Activated CD4-positive, alpha-beta T cell treated with anti-CD3 and anti-CD28 coated beads for 36 hours (primary cell): ENCODE results near the gene TNFRSF11A. TPM values are rescaled to one million over a fixed set of nuclear protein-coding genes. Genes with fewer than 3 reads are reported as not detected.

Experiments
- ATAC-seq: fragments of 200-7000 bp; cut with Tn5 transposase; one replicate; pipeline ENCODE4 v1.10.0; 2021; ENCODE audit warnings: mild to moderate bottlenecking, moderate library complexity
- CTCF ChIA-PET: fragments of 350-600 bp; sonication (Branson Sonifier 250); formaldehyde crosslinking; loops from one replicate; lab custom pipeline; 2021; ENCODE audit warnings: antibody characterized with exemption; lab: Charles Lee
- POLR2A ChIA-PET: fragments of 350-600 bp; sonication (Branson Sonifier 250); formaldehyde crosslinking; loops from one replicate; lab custom pipeline; 2021; ENCODE audit warnings: antibody characterized with exemption, inconsistent platforms; lab: Charles Lee
- DNase-seq: peaks from one replicate; pipeline ENCODE4 v3.0.0-alpha.2; 2020
- H3K27ac Mint-ChIP-seq: one replicate; pipeline ENCODE4 v1.8.0; 2021; ENCODE audit warnings: mixed read lengths
- H3K27me3 Mint-ChIP-seq: one replicate; pipeline ENCODE4 v1.8.0; 2021; ENCODE audit warnings: mixed read lengths
- H3K36me3 Mint-ChIP-seq: one replicate; pipeline ENCODE4 v1.8.0; 2021; ENCODE audit warnings: low read depth, mixed read lengths
- H3K4me1 Mint-ChIP-seq: one replicate; pipeline ENCODE4 v1.8.0; 2021; ENCODE audit warnings: mixed read lengths
- H3K4me3 Mint-ChIP-seq: one replicate; pipeline ENCODE4 v1.8.0; 2021; ENCODE audit warnings: mild to moderate bottlenecking, moderate library complexity, mixed read lengths
- H3K9me3 Mint-ChIP-seq: one replicate; pipeline ENCODE4 v1.8.0; 2021; ENCODE audit warnings: low read depth, mixed read lengths
- intact Hi-C, 2 experiments: fragments of 100-400 bp; cut with DNase I in 1 of 2; cut with micrococcal nuclease in 1 of 2; formaldehyde crosslinking; loops; one replicate each; pipeline versions ENCODE4 v1.14.2 to v1.15.1; 2022 to 2024; cut with DNase I, micrococcal nuclease
- total RNA-seq, 2 experiments: library from RNA; stranded (reverse); gene quantifications; one replicate each; pipeline ENCODE4 v1.2.3, GENCODE V29; 2021

Gene TNFRSF11A
- 1 to 10 TPM; 6.9 to 9.3 TPM for total RNA-seq

DNA sequence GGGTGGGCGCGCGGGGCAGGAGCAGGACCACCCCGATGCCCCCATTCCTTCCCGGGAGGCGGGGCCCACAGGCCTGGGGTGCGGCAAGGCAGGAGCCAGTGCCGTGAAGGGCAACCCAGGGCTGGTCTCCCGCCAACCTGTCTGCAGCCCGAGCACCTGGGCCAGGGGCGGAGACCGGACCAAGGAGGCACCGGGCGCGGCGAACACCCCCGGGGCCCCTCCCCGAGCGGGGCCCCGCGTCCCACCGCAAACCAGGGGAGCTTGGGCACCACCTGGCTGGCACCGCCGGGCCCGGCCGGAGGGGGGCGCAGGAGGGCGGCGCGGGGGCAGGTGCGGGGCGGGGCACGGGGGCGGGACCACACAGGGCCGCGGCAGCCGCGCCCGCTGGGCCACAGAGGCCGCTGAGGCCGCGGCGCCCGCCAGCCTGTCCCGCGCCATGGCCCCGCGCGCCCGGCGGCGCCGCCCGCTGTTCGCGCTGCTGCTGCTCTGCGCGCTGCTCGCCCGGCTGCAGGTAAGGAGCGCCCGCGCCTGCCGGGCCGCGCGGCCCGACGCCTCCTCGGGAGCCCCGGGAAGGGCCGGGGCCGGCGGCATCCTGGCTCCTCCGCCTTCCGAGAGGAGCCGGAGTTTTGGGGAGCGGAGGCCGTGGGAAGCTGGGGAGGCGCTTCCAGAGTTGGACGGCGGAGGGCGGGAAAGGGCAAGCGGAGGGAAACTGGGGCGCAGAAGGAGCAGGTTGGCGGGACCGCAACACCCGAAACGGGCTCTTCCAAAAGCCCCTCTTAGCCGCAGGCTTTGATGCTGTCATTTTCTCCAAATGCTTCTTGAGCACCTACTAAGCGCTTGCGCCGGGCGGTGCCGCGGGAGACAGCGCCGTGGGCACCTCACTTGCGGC is at the start of gene TNFRSF11A:
TSS of gene TNFRSF11A (plus strand) at position 394 of the 889 bp plus-strand sequence. CDS start at position 437, 43 bp downstream.
- CTCF ChIA-PET: interaction anchor here (0.7 to 1.8 kb wide), 8 partner anchors 10 to 107 kb away, joined by 3 to 11 read pairs (median 3); no protein-coding TSS in a partner anchor
- no peaks in the 10 kb centered on the region for H3K9me3 Mint-ChIP-seq
- POLR2A ChIA-PET: no interaction called here
- peak within 1 kb of the TSS; percentile 64 for H3K27ac Mint-ChIP-seq
- intact Hi-C loops: loop anchor here (1.0 to 10.0 kb wide), 10 partner anchors 42 to 660 kb away; partner anchors contain the start of genes PHLPP1 (in 1 of the 2), PIGN (in 1 of the 2), RELCH (in 1 of the 2) and ZCCHC2 (in 1 of the 2)
- DNase-seq: peak; percentile 85
- H3K4me3 Mint-ChIP-seq: peak within 1 kb of the TSS; percentile 78
- peak; percentile 77 for ATAC-seq
- H3K36me3 Mint-ChIP-seq: no peaks in the 10 kb centered on the region
- peaks cover 70% of the 10 kb centered on the region for H3K27me3 Mint-ChIP-seq
- peaks cover 29% of the 10 kb centered on the region for H3K4me1 Mint-ChIP-seq

DNA sequence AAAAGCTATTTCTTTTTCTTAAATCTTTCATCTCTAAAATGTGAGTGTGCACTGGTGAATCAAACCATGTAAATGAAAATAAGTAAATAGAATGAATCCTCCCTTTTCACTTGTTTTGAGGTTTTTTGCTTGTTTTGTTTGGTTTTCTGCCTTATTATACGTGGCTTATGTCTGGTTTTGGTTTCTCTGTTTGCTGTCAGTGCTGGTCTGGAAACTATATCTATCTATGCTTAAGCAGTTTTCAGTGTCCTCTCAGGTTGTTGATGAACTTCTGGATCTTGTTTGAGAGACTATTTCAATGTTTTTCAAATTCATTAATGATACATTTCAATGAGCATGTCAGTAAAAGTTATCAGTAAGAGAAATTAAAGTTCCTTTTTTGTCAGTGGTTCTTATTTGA is 48.1 kb upstream of the TNFRSF11A start:
- ATAC-seq: no peak
- DNase-seq: no peak
- Mint-ChIP-seq H3K27ac (no peak overlapping the region), H3K9me3 (no peaks in the 10 kb centered on the region), H3K4me3 (no peak overlapping the region), H3K36me3 (peaks cover 18% of the 10 kb centered on the region), H3K27me3 (no peaks in the 10 kb centered on the region), H3K4me1 (peaks cover 15% of the 10 kb centered on the region)
- ChIA-PET POLR2A (no interaction called here), CTCF (no interaction called here)
- intact Hi-C loops: no loop called here

- Mint-ChIP-seq H3K4me3 (no peak overlapping the region), H3K27me3 (no peaks in the 10 kb centered on the region), H3K4me1 (peaks cover 25% of the 10 kb centered on the region), H3K36me3 (peaks cover 32% of the 10 kb centered on the region), H3K9me3 (no peaks in the 10 kb centered on the region), H3K27ac (no peak overlapping the region)
- ChIA-PET POLR2A (interaction anchor here (0.9 kb wide), 1 partner anchor 21 kb away, joined by 3 read pairs; no protein-coding TSS in a partner anchor), CTCF (interaction anchor here (0.9 to 1.1 kb wide), 3 partner anchors 28 to 31 kb away, joined by 3 read pairs; no protein-coding TSS in a partner anchor)
- DNase-seq (no peak), ATAC-seq (no peak)
- intact Hi-C loops: no loop called here
Measured at GRCh38 chr18:62279561-62279960, 45.5 kb upstream of the TNFRSF11A start.

- H3K4me1 Mint-ChIP-seq: peaks cover 25% of the 10 kb centered on the region
- DNase-seq (no peak), ATAC-seq (no peak)
- H3K9me3 Mint-ChIP-seq: no peaks in the 10 kb centered on the region
- no peak overlapping the region for H3K4me3 Mint-ChIP-seq
- no peaks in the 10 kb centered on the region for H3K27me3 Mint-ChIP-seq
- intact Hi-C loops: loop anchor here (2.0 to 5.0 kb wide), 3 partner anchors 117 to 227 kb away; no protein-coding TSS in a partner anchor
- ChIA-PET CTCF (interaction anchor here (1.1 to 1.4 kb wide), 4 partner anchors 28 to 77 kb away, joined by 3 to 4 read pairs (median 3); no protein-coding TSS in a partner anchor), POLR2A (interaction anchor here (0.9 kb wide), 1 partner anchor 21 kb away, joined by 3 read pairs; no protein-coding TSS in a partner anchor)
- H3K36me3 Mint-ChIP-seq: peaks cover 34% of the 10 kb centered on the region
- H3K27ac Mint-ChIP-seq: no peak overlapping the region
Measured at GRCh38 chr18:62280058-62280457, 45.1 kb upstream of the TNFRSF11A start.

GRCh38 chr18:62280786-62281185 is 44.3 kb upstream of the TNFRSF11A start:
- POLR2A ChIA-PET: no interaction called here
- no peak overlapping the region for H3K4me3 Mint-ChIP-seq
- no peak for DNase-seq

DNA sequence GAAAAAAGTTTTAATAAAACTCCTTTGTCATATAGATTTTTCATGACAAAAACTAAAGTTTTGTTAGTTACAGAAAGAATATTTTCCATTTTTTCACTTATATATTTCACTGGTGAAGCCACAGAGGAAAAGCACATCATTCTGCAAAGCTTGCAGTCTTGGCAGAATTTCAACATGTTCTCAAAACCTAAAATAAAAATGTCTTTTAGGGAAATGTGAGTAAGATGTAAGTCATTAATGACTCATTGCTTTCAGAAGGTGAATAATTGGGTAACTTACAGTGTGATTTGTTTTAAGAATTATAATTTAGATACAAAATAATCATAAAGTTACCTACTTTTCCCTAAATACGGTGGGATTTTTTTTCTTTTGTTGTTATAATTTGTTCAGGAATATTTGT is 43.4 kb upstream of the TNFRSF11A start:
- CTCF ChIA-PET: interaction anchor here (1.4 kb wide), 1 partner anchor 33 kb away, joined by 4 read pairs; no protein-coding TSS in a partner anchor
- intact Hi-C loops: loop anchor here (2.0 to 5.0 kb wide), 3 partner anchors 116 to 226 kb away; no protein-coding TSS in a partner anchor
- H3K4me1 Mint-ChIP-seq: peaks cover 32% of the 10 kb centered on the region
- POLR2A ChIA-PET: no interaction called here
- H3K27ac Mint-ChIP-seq: no peak overlapping the region
- no peak for DNase-seq
- ATAC-seq: peak; percentile 52
- H3K36me3 Mint-ChIP-seq: peaks cover 40% of the 10 kb centered on the region
- no peaks in the 10 kb centered on the region for H3K27me3 Mint-ChIP-seq
- no peak overlapping the region for H3K4me3 Mint-ChIP-seq
- no peaks in the 10 kb centered on the region for H3K9me3 Mint-ChIP-seq

More at GRCh38 chr18:62280786-62281185, 44.3 kb upstream of the TNFRSF11A start:
- Mint-ChIP-seq H3K27me3 (no peaks in the 10 kb centered on the region), H3K4me1 (peaks cover 31% of the 10 kb centered on the region), H3K27ac (peak overlapping the region; percentile 65), H3K9me3 (no peaks in the 10 kb centered on the region), H3K36me3 (peaks cover 40% of the 10 kb centered on the region)
- intact Hi-C loops: loop anchor here (2.0 to 5.0 kb wide), 3 partner anchors 117 to 227 kb away; no protein-coding TSS in a partner anchor
- ATAC-seq: no peak
- CTCF ChIA-PET: interaction anchor here (0.6 to 1.4 kb wide), 3 partner anchors 32 to 1632 kb away, joined by 3 to 4 read pairs (median 3); no protein-coding TSS in a partner anchor

DNA sequence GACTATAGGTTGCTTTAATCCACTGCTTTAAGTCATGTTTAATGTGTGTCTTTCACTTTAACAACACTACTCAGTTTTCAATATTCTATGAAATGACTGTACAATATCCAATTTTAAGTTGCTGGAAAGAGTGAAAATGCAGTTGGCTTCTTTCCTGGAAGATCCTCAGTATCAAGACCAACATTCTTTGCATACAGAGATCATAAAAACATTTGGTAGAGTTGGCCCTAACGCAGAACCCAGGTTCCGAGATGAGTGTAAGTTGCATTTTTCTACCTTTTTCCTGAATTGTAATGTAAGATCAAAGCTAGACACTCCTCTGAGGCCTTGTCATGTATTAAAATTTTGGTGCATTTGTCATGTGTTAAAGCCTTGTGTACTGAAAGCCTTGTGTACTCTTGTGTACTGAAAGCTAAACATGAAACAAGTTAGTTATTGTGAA is 42.9 kb upstream of the TNFRSF11A start:
- CTCF ChIA-PET: interaction anchor here (0.9 kb wide), 1 partner anchor 8 kb away, joined by 3 read pairs; no protein-coding TSS in a partner anchor
- Mint-ChIP-seq H3K27me3 (no peaks in the 10 kb centered on the region), H3K27ac (peak overlapping the region; percentile 70), H3K4me1 (peaks cover 32% of the 10 kb centered on the region), H3K4me3 (no peak overlapping the region), H3K36me3 (peaks cover 40% of the 10 kb centered on the region), H3K9me3 (no peaks in the 10 kb centered on the region)
- POLR2A ChIA-PET: no interaction called here
- ATAC-seq (peak; percentile 75), DNase-seq (peak; percentile 13)
- intact Hi-C loops: loop anchor here in 1 of 2 experiments (5.0 kb wide), 2 partner anchors 115 to 225 kb away; no protein-coding TSS in a partner anchor

GRCh38 chr18:62284637-62285036 is 40.5 kb upstream of the TNFRSF11A start:
- CTCF ChIA-PET: interaction anchor here (0.6 kb wide), 1 partner anchor 1154 kb away, joined by 6 read pairs; no protein-coding TSS in a partner anchor
- no peak overlapping the region for H3K27ac Mint-ChIP-seq
- H3K4me1 Mint-ChIP-seq: peaks cover 51% of the 10 kb centered on the region

GRCh38 chr18:62285281-62285680 is 39.8 kb upstream of the TNFRSF11A start:
- no peaks in the 10 kb centered on the region for H3K9me3 Mint-ChIP-seq
- H3K36me3 Mint-ChIP-seq: peaks cover 45% of the 10 kb centered on the region
- ChIA-PET POLR2A (no interaction called here), CTCF (interaction anchor here (0.6 kb wide), 1 partner anchor 1154 kb away, joined by 6 read pairs; no protein-coding TSS in a partner anchor)
- no peaks in the 10 kb centered on the region for H3K27me3 Mint-ChIP-seq
- H3K4me3 Mint-ChIP-seq: no peak overlapping the region
- H3K4me1 Mint-ChIP-seq: peaks cover 51% of the 10 kb centered on the region
- intact Hi-C loops: no loop called here
- ATAC-seq (no peak), DNase-seq (no peak)
- no peak overlapping the region for H3K27ac Mint-ChIP-seq

More at GRCh38 chr18:62284637-62285036, 40.5 kb upstream of the TNFRSF11A start:
- intact Hi-C loops: loop anchor here in 1 of 2 experiments (5.0 kb wide), 2 partner anchors 113 to 223 kb away; no protein-coding TSS in a partner anchor
- Mint-ChIP-seq H3K27me3 (no peaks in the 10 kb centered on the region), H3K4me3 (no peak overlapping the region), H3K9me3 (no peaks in the 10 kb centered on the region), H3K36me3 (peaks cover 46% of the 10 kb centered on the region)
- ATAC-seq: no peak
- DNase-seq: no peak
- POLR2A ChIA-PET: no interaction called here

- Mint-ChIP-seq H3K4me1 (peaks cover 29% of the 10 kb centered on the region), H3K9me3 (no peaks in the 10 kb centered on the region), H3K27me3 (no peaks in the 10 kb centered on the region), H3K36me3 (peaks cover 34% of the 10 kb centered on the region), H3K4me3 (no peak overlapping the region), H3K27ac (no peak overlapping the region)
- ChIA-PET CTCF (interaction anchor here (1.5 kb wide), 1 partner anchor 16 kb away, joined by 4 read pairs; no protein-coding TSS in a partner anchor), POLR2A (no interaction called here)
- intact Hi-C loops: no loop called here
- DNase-seq (no peak), ATAC-seq (no peak)
Measured at GRCh38 chr18:62287781-62288664, 37.1 kb upstream of the TNFRSF11A start.
